Renal cortex interstitium (tissue), 11 donors: ENCODE results near the gene TNFRSF1A. TPM values are rescaled to one million over a fixed set of nuclear protein-coding genes. Genes with fewer than 3 reads are reported as not detected.

Source experiments
- DNase-seq, 11 donors: peaks; one replicate each; pipeline ENCODE4 v3.0.0-alpha.2; 2013; ENCODE audit warnings: low read depth in 9 of 11, low spot score in 4 of 11; ENCODE audit errors: extremely low read depth in 1 of 11
- polyA plus RNA-seq, 3 donors: library from polyadenylated mRNA; unstranded; fragments of 120-200 nt; gene quantifications; one replicate each; pipeline ENCODE4 v1.2.1, GENCODE V29; 2013; ENCODE audit not compliant: insufficient read length in 3 of 3

The TNFRSF1A gene
- polyA plus RNA-seq, 3 donors, result 77.6 to 93.0 (median 88.0) TPM

GRCh38 chr12:6316921-6317692 lies 24.8 kb downstream of the TNFRSF1A start:
- DNase-seq, result no peak

GRCh38 chr12:6315704-6316597 lies 25.9 kb downstream of the TNFRSF1A start:
- DNase-seq, result no peak

- DNase-seq, result no peak
Observed at GRCh38 chr12:6315184-6315583, 26.7 kb downstream of the TNFRSF1A start.

GRCh38 chr12:6314776-6315175 lies 27.1 kb downstream of the TNFRSF1A start:
- DNase-seq, result no peak

GRCh38 chr12:6313326-6313940 lies 28.4 kb downstream of the TNFRSF1A start:
- no peak for DNase-seq

GRCh38 chr12:6312529-6313325 lies 29.1 kb downstream of the TNFRSF1A start:
- no peak for DNase-seq

GRCh38 chr12:6311822-6312528 lies 29.9 kb downstream of the TNFRSF1A start:
- DNase-seq, result no peak

GRCh38 chr12:6310771-6311610 lies 30.9 kb downstream of the TNFRSF1A start:
- no peak for DNase-seq

GRCh38 chr12:6307529-6307928 lies 34.3 kb downstream of the TNFRSF1A start:
- DNase-seq, result no peak

GRCh38 chr12:6306599-6307220 lies 35.2 kb downstream of the TNFRSF1A start:
- DNase-seq, result no peak

GRCh38 chr12:6306151-6306550 lies 35.7 kb downstream of the TNFRSF1A start:
- no peak for DNase-seq

- DNase-seq, result no peak
Observed at GRCh38 chr12:6303071-6303470, 38.8 kb downstream of the TNFRSF1A start.

GRCh38 chr12:6302621-6303020 lies 39.3 kb downstream of the TNFRSF1A start:
- DNase-seq, result no peak

- DNase-seq, result no peak
Observed at GRCh38 chr12:6301721-6302120, 40.2 kb downstream of the TNFRSF1A start.

- DNase-seq, result no peak
Observed at GRCh38 chr12:6297170-6297569, 44.7 kb downstream of the TNFRSF1A start.

- no peak for DNase-seq
Observed at GRCh38 chr12:6295094-6295811, 46.6 kb downstream of the TNFRSF1A start.
